ENCODE results near the gene TLK1. TPM values are rescaled to one million over a fixed set of nuclear protein-coding genes. Genes with fewer than 3 reads are reported as not detected.
"Not testable (repeated sequence)": the region's sequence is repeated elsewhere in the genome, so short reads cannot be mapped to it uniquely, and the experiment has no call there.

Gene TLK1
- total RNA-seq, 1 donor from 2014 or later = 26.3 TPM

DNA sequence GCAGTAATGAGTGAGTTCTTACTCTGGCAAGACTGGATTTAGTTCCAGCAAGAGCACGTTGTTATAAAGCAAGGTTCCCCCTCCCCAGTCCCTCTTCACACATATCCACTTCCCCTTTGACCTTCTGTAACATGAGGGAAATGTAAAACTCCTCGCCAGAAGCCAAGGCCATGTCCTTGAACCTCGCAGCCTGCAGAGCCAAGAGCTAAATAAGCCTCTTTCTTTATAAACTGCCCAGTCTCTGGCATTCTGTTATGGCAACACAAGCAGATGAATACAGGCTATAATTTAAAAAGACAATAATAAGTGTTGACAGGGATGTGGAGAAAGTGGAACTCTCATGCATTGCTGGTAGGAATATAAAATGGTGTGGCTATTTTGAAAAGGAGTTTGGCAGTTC lies 60.3 kb downstream of the TLK1 start:
- no peaks in the 10 kb centered on the region for H3K4me1 ChIP-seq
- no peak overlapping the region for H3K27ac ChIP-seq (replicated peaks)
- no peak for DNase-seq
- peaks cover 47% of the 10 kb centered on the region for H3K9me3 ChIP-seq (replicated peaks)
- no peaks in the 10 kb centered on the region for H3K27me3 ChIP-seq (ENCODE audit: low read depth)
- intact Hi-C loops (cut with micrococcal nuclease) = no loop called here
- TF ChIP-seq, protein P1, sequence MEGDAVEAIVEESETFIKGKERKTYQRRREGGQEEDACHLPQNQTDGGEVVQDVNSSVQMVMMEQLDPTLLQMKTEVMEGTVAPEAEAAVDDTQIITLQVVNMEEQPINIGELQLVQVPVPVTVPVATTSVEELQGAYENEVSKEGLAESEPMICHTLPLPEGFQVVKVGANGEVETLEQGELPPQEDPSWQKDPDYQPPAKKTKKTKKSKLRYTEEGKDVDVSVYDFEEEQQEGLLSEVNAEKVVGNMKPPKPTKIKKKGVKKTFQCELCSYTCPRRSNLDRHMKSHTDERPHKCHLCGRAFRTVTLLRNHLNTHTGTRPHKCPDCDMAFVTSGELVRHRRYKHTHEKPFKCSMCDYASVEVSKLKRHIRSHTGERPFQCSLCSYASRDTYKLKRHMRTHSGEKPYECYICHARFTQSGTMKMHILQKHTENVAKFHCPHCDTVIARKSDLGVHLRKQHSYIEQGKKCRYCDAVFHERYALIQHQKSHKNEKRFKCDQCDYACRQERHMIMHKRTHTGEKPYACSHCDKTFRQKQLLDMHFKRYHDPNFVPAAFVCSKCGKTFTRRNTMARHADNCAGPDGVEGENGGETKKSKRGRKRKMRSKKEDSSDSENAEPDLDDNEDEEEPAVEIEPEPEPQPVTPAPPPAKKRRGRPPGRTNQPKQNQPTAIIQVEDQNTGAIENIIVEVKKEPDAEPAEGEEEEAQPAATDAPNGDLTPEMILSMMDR (IDR thresholded peaks at IDR 0.05; ENCODE audit: borderline replicate concordance) = no peak
- H3K36me3 ChIP-seq = peaks cover 34% of the 10 kb centered on the region
- H3K4me3 ChIP-seq = no peak overlapping the region

DNA sequence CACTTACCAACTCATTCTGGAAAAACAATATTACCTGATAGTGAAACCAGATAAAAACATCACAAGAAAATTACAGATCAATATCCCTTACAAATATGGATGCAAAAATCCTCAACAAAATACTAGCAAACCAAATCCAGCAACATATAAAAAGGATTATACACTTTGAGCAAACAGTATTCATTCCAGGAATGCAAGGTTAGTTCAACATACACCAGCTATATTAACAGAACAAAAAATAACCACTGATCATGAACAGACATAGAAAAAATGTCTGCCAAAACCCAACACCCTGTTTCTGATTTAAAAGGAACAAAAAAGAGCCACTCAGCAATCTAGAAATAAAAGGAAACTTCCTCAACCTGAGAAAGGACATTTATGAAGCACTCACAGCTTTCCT lies 62.1 kb downstream of the TLK1 start:
- peaks cover 34% of the 10 kb centered on the region for H3K36me3 ChIP-seq
- no peak for DNase-seq
- peaks cover 43% of the 10 kb centered on the region for H3K9me3 ChIP-seq (replicated peaks)
- intact Hi-C loops (cut with micrococcal nuclease) = no loop called here
- H3K27ac ChIP-seq (replicated peaks) = no peak overlapping the region
- H3K4me1 ChIP-seq = no peaks in the 10 kb centered on the region
- TF ChIP-seq, protein P1 (IDR thresholded peaks at IDR 0.05; ENCODE audit: borderline replicate concordance) = no peak
- H3K4me3 ChIP-seq = no peak overlapping the region
- no peaks in the 10 kb centered on the region for H3K27me3 ChIP-seq (ENCODE audit: low read depth)

DNA sequence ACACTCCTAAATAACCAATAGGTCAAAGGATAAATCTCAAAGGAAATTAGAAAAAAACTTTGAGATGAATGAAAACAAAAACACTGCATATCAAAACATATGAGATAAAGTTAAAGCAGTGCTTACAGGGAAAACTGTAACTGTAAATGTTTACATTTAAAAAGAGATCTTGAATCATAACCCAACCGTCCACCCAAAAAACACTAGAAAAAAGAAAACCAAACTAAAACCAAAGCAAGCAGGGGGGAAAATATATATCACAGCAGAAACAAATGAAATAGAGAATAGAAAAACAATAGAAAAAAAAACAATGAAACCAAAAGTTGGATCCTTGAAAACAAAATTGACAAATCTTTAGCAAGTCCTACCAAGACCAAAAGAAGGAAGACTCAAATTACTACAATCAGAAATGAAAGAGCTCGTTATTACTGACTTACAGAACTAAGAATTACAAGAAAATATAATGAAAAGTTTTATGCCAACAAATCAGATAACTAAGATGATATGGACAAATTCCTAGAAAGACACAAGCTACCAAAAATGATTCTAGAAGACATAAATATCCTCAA lies 65.6 kb downstream of the TLK1 start:
- Histone ChIP-seq H3K36me3 (peaks cover 24% of the 10 kb centered on the region), H3K27me3 (ENCODE audit: low read depth) (no peaks in the 10 kb centered on the region), H3K4me1 (no peaks in the 10 kb centered on the region), H3K4me3 (no peak overlapping the region), H3K27ac (replicated peaks) (no peak overlapping the region), H3K9me3 (replicated peaks) (peaks cover 37% of the 10 kb centered on the region)
- TF ChIP-seq, protein P1 (IDR thresholded peaks at IDR 0.05; ENCODE audit: borderline replicate concordance) = no peak
- intact Hi-C loops (cut with micrococcal nuclease) = no loop called here
- no peak for DNase-seq

DNA sequence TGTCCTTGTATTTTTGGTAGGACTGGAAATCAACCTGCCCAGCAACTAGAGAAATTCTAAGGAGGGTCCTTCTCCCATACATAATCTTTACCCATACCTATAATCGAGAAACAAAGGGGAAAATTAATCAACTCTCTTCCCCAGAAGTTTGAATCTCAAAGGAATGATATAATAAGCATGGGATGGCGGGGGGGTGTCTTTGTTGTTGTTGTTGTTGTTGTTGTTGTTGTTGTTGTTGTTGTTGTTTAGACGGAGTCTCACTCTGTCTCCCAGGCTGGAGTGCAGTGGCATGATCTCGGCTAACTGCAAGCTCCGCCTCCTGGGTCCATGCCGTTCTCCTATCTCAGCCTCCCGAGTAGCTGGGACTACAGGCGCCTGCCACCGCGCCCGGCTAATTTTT lies 69.2 kb downstream of the TLK1 start:
- H3K27ac ChIP-seq (replicated peaks); H3K9me3 ChIP-seq (replicated peaks); H3K4me1 ChIP-seq; H3K36me3 ChIP-seq; H3K27me3 ChIP-seq (ENCODE audit: low read depth); DNase-seq; H3K4me3 ChIP-seq; intact Hi-C loops (cut with micrococcal nuclease): not testable (repeated sequence)

DNA sequence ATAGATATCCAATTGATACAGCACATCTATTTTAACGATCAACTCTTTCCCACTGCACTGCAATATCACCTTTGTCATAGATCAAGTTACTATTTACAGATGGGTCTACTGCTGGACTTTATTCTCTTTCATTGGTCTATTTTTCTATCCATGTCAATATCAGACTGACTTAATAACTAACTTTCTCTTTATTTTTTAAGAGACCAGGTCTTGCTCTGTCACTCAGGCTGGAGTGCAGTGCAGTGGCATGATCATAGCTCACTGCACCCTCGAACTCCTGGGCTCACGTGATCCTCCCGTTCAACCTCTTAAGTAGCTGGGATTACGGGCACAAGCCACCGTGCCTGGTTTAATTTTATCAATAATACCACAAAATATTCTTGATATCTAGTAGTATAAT lies 71.2 kb downstream of the TLK1 start:
- Histone ChIP-seq H3K27ac (replicated peaks) (no peak overlapping the region), H3K9me3 (replicated peaks) (no peaks in the 10 kb centered on the region), H3K36me3 (no peaks in the 10 kb centered on the region), H3K27me3 (ENCODE audit: low read depth) (no peaks in the 10 kb centered on the region), H3K4me1 (peaks cover 5% of the 10 kb centered on the region), H3K4me3 (no peak overlapping the region)
- TF ChIP-seq, protein P1 (IDR thresholded peaks at IDR 0.05; ENCODE audit: borderline replicate concordance) = no peak
- no peak for DNase-seq
- intact Hi-C loops (cut with micrococcal nuclease) = no loop called here

DNA sequence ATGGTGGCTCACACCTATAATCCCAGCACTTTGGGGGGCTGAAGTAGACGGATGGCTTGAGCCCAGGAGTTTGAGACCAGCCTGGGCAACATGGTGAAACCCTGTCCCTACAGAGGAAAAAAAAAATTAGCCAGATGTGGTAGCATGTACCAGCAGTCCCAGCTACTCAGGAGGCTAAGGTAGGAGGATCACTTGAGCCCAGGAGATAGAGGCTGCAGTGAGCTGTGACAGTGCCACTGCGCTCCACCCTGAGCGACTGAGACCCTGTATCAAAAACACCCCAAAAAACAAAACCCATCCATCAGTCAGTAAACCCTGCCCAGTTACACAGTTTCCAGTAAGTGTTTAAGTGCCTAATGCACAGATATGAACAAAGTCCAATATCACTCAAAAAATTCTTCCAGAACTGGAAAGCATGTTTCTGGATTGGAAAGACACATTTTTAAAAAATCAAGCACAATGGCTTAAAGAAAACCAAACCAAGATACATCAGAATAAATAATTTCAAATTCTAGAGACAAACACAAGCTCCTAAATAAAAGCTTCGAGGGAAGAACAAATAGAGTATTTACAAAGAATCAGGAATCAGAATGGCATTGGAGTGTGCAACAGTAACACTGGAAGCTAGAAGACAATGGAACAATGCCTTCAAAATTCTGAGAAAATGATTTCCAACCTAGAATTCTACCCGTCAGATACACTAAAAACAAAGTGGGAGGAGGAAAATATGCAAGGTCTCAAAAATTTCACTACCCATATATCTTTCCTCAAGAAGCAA lies 72.4 kb downstream of the TLK1 start:
- TF ChIP-seq, protein P1 (IDR thresholded peaks at IDR 0.05; ENCODE audit: borderline replicate concordance) = no peak
- H3K4me3 ChIP-seq = no peak overlapping the region
- H3K36me3 ChIP-seq = no peaks in the 10 kb centered on the region
- H3K4me1 ChIP-seq = peaks cover 18% of the 10 kb centered on the region
- H3K27ac ChIP-seq (replicated peaks) = no peak overlapping the region
- no peaks in the 10 kb centered on the region for H3K9me3 ChIP-seq (replicated peaks)
- no peaks in the 10 kb centered on the region for H3K27me3 ChIP-seq (ENCODE audit: low read depth)
- intact Hi-C loops (cut with micrococcal nuclease) = no loop called here
- DNase-seq = no peak

All from left ventricle myocardium inferior (tissue), 1 donor.